ENCODE measurements around the gene MYO9A. TPM values are rescaled to one million over a fixed set of nuclear protein-coding genes. Genes with fewer than 3 reads are reported as not detected.

MYO9A gene
- total RNA-seq, 2 experiments from 2014 or later = 18.0 to 18.8 TPM

DNA sequence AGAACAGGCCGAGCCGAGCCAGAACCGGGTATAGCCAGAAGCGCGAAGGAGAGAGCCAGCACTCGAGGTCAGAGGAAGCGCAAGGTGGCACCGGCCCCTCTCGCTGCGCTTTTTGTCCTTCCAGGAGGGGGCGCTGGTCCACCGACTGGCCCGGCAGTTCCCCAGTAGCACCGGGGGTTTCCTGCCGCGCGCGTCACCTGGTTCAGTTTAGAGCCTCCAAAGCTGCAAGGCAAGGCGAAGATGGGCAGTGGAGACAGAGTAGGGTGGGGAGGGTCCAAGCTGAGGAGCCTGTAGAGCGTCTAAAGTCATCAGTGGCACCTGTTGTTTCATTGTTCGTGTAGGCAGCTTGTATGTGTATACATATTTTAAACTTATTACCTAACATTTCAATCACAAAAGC is 315.2 kb downstream of the MYO9A start:
- CTCF ChIA-PET = interaction anchor here (1.4 to 2.3 kb wide), 2 partner anchors 21 to 353 kb away, joined by 4 to 8 read pairs; no protein-coding TSS in a partner anchor
- POLR2A ChIA-PET = no interaction called here

DNA sequence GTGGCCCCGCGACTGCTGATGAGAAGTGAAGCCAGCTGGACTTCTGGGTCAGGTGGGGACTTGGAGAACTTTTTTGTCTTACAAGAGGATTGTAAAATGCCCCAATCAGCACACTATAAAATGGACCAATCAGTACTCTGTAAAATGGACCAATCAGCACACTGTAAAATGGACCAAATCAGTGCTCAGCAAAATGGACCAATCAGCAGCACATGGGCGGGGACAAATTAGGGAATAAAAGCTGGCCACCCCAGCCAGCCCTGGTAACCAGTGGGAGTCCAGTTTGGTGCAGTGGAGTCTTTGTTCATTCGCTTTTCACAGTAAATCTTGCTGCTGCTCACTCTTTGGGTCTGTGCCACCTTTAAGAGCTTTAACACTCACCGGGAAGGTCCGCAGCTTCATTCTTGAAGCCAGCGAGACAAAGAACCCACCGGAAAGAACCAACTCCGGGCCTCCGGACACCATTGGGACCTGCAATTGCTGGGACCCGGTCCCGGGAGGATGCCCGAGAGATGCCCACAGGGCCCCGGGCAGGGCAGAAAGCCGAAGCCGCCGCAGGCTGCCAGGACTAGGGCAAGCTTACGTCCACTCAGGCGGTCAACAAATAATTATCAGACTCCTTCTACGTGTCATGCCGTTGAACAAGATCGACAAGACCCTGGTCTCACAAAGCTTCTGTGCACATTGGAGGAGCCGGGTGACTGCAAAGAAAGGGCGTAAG is 315.9 kb downstream of the MYO9A start:
- POLR2A ChIA-PET = no interaction called here
- CTCF ChIA-PET = interaction anchor here (1.3 to 2.3 kb wide), 4 partner anchors 21 to 354 kb away, joined by 3 to 8 read pairs (median 6); no protein-coding TSS in a partner anchor

DNA sequence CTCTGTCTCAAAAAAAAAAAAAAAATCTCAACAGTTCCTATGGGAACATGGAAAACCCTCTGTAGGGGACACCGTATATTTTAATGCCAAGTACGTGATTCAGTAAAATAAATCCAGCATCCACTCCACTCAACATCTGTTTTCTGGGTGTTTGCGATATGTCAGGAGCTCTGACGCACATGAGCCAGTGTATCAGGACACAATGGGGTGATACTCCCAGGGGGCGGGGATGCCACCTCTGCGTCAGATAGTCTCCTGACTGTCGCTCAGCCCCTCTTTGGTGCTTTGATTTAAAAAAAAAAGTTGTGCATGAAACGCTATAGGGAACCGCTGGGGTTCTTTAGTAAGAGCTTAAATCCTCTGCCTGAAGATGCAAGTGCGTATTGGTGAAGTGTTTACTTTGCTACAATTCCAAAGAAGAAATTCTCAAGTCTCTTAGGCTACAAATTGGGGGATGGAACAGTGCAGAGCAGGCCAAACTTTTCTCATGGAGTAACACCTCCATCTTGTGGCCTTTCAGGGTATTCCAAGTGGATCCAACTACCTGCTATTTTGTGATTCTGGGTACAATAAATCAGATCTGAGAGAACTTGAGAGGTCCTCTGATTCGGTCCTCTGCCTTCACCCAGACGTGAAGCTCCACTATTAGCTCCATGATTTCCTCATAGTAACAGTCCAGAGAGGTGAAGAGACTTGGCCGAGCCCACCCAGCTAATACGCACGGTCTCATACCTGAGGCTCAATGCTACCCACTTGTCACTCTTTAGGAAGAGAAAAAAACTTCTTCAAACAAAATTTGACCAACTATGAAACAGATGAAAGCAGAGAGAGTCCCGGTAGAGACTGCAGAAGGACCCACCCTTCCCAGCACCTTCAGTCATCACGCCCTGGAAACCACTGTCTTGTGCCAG is 316.9 kb downstream of the MYO9A start:
- ChIA-PET CTCF (interaction anchor here (0.7 to 2.3 kb wide), 7 partner anchors 20 to 997 kb away, joined by 3 to 8 read pairs (median 4); no protein-coding TSS in a partner anchor), POLR2A (no interaction called here)

DNA sequence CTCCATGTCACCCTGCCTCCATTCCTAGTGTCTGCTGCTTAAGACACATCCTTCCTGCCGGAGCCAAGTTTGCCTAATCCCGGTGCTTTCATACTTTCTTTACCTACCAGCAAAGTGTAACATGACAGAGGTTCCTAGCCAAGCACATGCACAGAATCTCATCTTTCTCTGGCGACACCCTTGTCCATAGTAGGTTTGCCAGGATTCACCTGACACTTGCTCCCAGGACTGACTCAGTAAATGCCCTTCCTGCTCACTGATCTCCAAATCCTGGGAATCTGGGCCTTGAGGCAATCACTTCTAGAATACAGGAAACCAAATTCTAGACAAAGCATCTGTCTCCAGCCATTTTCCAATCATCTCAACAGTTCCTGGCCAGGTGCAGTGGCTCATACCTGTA is 317.8 kb downstream of the MYO9A start:
- ChIA-PET POLR2A (no interaction called here), CTCF (interaction anchor here (0.9 to 2.3 kb wide), 3 partner anchors 19 to 56 kb away, joined by 3 to 8 read pairs (median 4); no protein-coding TSS in a partner anchor)

DNA sequence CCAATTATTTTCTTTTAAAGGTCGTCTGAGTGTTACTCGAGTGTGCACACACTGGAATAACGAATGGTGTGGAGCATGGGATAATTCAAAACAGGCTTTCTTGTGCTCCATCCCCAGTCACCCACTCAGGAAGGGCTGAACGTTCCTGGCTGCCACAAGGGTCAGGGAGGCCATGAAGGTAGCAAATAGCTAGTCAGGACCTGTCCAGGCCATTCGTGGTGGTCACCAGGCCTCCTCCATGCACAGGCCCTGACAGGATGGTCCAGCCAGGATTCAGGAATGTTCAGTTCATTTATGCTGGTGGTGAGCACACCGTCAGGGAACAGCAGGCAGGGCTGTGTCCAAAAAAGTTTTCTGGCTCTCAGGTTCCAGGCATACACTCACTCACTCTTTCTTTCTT is 319.3 kb downstream of the MYO9A start:
- ChIA-PET CTCF (interaction anchor here (0.6 to 1.6 kb wide), 2 partner anchors 19 to 55 kb away, joined by 4 to 5 read pairs; no protein-coding TSS in a partner anchor), POLR2A (no interaction called here)

DNA sequence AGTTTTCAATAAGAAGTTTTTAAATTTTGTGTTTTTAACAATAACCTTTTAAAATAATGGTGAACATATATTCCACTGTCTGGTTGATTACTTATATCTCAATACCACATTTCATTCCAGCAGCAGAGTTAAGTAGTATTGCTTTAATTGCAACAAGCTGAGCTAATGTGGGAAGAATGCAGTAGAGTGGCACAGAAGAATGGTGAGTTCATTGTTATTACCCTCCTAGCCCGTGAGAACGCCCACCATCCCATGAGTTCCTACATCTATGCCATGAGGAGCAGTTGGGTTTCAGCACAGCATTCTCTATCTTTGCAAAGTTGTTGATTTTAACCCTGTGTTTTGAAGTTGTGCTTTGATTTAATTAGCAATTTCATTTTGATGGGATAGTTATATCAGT is 325.4 kb downstream of the MYO9A start:
- POLR2A ChIA-PET = no interaction called here

DNA sequence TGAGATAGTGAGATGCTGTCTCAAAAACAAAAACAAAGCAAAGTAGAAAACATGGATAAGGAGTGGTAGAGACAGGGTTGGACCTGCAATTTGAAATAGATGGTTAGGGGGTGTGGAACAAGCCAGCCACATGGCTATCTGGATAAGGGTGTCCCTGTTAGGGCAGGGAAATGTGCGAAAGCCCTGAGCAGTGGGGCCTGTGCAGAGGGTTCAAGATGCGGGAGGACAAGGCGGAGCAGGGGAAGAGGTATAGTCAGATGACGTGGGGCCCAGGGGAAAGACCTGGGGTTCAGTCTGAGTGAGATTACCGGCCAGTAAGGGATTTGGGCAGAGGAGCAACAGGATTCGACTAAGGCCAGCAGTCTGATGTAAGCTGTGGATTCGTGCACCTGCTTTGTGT is 326.0 kb downstream of the MYO9A start:
- ChIA-PET CTCF (no interaction called here), POLR2A (no interaction called here)

More for the DNA sequence above, 325.4 kb downstream of the MYO9A start:
- CTCF ChIA-PET = no interaction called here

DNA sequence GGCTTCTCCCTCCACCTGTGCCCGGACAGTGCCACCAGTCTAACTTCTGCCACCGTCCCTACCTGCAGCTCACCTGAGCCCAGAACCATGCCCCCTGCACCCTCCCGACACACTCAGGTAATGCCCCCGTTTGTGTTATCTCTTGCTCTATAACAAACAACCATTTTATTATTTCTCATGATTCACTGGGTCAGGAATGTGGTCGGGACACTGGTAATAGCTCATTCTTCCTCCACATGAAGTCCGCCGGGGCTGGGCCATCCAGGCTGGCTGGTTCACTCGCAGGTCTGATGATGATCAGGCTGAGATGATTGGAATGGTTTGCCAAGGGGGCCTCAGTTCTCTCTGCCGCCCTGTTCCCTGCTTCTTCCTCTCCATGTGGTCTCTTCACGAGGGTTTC is 327.9 kb downstream of the MYO9A start:
- CTCF ChIA-PET = interaction anchor here (1.4 kb wide), 1 partner anchor 15 kb away, joined by 3 read pairs; no protein-coding TSS in a partner anchor
- POLR2A ChIA-PET = no interaction called here

DNA sequence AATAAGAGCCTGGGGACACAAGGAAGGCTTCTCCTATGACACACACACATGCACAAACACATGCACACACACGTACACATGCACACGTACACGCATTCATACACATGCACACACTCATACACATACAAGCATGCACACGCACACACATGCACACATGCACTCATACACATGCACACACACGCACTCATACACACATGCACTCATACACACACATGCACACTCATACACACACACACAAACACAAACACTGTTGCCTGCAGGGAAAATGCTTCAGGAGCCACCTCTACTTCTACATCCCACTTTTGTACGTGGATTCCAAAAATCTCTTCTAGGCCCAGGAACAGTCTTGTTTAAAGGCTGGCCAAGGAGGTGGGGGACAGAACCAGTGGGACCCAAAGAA is 328.3 kb downstream of the MYO9A start:
- ChIA-PET POLR2A (no interaction called here), CTCF (interaction anchor here (1.4 kb wide), 1 partner anchor 15 kb away, joined by 3 read pairs; no protein-coding TSS in a partner anchor)

DNA sequence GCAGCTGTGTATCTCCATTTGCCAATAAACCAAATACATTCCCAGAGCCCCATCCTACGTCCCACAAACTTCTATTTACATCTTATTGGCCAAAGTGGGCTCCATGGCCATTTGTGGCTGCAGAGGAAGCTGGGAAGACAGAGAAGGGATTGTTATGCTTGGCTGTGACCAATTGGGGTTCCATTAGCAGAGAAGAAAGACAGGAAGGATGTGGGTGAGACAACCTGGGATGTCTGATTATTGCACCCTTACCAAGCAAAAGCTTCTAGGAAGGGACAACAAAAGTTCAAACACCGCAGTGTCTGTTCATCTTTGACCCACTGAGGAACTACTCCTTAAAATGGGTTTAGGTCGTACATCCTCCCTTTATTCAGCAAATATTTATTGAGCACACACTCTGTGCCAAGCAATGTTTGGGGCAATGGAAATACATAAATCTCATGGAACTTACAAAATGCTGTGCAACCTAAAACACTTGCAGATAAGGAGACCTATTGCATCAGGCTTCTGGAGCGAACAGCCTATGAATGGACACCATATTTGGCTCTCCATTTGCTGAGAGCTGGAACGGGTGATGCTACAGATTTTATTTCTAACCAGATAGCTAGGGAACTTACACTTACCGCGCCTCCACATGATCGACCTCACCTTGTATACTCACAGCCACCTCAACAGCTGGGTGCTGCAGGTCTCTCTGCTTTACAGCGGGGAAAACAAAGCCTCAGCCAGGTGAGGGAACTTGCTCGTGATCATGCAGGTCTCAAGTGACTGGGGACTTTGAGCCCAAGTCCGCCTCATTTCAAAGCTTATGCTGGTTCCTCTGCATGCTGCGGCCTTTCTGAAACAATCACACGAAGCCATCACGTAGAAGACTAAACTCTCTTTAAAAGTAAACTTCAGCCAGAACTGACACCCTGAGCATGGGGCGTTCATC is 329.0 kb downstream of the MYO9A start:
- CTCF ChIA-PET = interaction anchor here (1.4 kb wide), 1 partner anchor 16 kb away, joined by 3 read pairs; no protein-coding TSS in a partner anchor
- POLR2A ChIA-PET = no interaction called here

DNA sequence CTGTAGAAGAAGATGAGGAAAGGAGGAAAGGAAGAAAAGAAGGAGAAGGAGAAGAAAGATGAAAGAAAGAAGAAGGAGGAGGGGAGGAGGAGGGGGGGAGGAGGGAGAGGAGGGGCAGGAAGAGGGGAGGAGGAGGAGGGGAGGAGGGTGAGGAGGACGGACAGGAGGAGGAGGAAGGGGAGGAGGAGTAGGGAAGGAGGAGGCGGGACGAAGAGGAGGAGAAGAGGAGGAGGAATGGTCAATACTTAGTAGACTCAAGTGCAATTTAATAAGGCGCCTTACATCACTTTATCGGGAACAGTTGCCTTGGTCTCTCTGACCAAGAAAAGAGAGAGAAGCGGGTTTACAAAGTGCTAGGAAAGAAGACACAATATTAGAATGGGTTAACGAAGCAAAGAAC is 331.3 kb downstream of the MYO9A start:
- CTCF ChIA-PET = no interaction called here
- POLR2A ChIA-PET = no interaction called here

DNA sequence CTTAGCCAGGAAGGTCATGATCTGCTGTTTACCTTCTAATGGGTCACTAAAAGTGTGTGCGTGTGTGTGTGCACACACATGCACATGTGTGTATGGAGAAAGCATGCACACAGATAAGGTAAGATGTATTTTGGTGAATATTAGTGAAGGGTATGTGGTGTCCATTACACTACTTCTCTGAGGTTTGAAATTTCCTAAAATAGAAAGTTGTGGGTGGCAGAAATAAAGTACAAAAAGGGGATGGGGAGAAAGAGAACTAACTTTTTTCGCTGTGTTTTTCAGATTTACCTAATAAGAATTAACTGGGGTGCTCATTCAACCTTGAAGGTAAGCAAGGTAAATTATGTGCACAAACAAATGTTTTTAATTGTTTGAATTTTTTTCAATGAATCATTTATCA is 332.0 kb downstream of the MYO9A start:
- ChIA-PET POLR2A (no interaction called here), CTCF (no interaction called here)

DNA sequence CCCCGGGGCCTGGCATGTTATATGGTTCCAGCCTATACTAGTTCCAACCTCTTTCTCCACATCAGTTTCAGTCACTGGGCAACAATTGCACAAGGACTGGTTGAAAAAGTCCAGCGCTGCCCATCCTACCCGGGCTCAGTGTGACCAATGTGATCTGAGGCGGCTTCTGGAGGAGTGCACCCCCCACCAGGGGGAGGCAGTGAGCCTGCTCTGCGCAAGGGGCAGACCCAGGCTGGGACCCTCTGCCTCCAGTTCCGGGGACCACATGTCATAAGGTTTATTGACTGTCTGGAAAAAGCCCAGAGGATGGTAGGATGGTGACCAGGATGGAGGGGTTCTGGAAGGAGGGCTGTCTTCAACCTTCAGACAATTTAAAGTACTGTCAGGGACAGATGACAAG is 333.2 kb downstream of the MYO9A start:
- ChIA-PET CTCF (no interaction called here), POLR2A (no interaction called here)

DNA sequence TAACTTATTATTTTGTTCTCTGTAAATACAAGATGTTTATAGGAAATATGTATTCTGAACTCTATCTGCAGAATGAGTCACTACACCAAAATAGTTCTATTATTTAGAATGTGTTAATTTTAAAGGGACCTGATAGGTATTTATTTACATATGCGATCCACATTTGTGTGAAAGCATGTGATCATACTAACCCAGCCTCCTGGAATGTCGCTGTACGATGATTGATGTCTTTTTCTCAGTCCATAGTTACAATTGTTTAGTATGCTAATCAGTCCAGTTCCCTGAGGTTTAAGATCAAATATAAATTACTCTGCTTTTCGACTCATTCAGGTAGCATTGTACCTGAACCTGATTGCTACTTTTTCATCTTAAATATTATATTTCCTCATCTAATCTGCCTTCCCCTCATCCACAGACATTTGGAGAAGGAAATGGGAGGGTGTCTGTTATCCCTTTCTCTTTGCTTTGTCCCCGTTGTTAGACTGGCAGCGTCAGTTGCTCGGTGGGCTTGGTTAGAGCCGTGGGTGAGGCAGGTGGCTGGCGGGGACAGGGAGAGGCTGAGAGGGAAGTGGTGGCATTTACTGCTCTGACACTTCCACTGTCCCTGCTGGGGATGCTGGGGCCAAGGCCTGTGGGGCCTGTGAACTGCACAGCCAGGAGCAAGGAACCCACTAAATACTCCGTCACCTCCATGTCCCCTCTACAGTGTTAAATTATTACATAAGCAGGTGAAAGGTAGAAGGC is 335.4 kb downstream of the MYO9A start:
- ChIA-PET CTCF (interaction anchor here (2.0 kb wide), 1 partner anchor 19 kb away, joined by 8 read pairs; no protein-coding TSS in a partner anchor), POLR2A (no interaction called here)

DNA sequence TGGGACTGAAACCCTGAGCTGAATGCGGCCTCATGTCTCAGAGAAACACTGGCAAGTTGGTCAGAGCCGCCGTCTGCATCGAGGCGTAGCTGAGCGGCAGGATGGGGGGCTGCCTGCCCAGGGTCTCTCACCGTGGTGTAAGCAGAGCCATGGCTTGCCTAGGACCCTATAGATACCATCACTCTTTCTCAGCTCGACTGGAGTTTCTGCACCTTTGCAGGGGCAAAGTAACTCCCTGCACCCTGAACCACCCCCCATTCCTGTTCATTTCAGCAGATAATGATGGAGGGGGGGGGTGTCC is 336.0 kb downstream of the MYO9A start:
- CTCF ChIA-PET = interaction anchor here (2.0 kb wide), 1 partner anchor 20 kb away, joined by 8 read pairs; no protein-coding TSS in a partner anchor
- POLR2A ChIA-PET = no interaction called here

DNA sequence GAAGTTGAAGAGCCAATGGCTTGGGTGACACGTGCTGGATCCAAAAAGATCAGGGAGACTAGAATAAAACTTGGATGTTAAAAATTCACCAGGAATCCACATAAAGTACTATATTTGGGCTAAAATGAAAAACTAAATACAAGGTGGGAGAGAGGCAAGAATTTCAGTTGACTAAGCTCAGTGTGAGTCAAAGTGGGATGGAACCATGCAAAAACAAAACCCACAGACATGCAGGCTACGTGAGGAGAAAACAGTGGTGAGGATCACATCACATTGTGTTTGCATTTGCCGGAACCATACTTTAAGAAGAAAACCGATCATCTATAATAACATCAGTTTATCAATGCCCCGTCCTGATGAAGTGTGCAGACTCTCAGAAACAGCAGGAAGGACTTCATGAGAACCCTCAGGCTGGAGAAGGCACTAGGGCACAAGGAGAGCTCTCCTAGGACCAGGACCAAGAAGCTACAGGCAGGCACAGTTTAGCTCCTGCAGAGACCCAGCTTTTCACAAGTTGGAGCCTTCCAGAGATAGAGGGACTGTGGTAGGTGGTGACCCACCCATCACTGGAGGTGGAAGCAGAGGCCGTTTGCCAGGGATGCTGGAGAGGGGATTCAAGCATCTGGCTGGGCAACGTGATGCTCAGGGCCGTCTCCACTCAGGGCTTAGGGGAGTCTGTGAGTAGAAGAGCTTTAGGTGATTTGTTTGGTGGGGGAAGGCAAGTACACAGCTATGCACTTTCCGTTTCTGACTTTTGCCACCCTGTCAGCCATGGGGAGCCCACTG is 336.6 kb downstream of the MYO9A start:
- CTCF ChIA-PET = interaction anchor here (0.6 to 2.3 kb wide), 5 partner anchors 20 to 375 kb away, joined by 3 to 8 read pairs (median 6); no protein-coding TSS in a partner anchor
- POLR2A ChIA-PET = no interaction called here

DNA sequence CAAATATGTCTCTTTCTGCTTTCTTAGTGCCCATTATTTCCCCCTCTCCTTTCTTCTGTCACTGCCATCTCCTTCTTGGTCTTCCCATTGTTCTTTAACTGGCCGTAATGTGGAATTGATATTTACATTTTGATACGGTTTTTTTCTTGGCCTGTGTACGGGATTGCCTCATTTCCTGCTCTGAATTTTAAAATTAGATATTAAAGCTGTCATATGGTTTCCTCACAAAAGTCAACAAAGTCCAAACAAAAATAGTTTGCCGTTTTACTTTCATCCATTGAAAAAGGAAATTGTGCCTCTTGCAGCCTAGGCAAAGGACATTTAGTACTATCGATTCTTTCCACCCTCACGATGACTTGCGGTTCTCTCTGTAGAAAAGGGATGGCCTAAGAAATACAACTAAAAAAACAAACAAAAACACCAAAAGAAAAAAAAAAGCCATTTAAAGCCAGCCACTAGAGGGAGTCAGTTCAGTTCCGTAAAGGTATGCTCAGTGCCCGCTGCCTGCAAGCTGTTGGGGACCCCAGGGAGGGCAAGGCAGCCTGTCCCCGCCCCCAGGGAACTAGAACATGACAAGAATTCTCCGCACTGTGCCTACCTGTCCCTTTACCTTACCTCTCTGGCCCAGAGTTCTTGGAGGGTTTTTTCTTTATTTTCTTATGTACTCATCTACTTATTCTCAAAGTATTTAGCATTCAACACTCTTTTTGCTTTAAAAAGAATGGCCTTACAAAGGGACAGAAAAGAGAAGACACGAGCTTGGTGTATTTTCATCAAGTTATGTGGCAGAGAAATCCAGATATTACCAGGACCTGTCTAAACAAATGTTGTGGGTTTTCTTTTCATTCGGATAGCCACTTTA is 337.6 kb downstream of the MYO9A start:
- ChIA-PET POLR2A (no interaction called here), CTCF (interaction anchor here (0.6 to 2.3 kb wide), 5 partner anchors 21 to 376 kb away, joined by 3 to 8 read pairs (median 6); no protein-coding TSS in a partner anchor)

Measured in activated CD8-positive, alpha-beta memory T cell treated with anti-CD3 and anti-CD28 coated beads for 36 hours (primary cell).